Natural killer cell (primary cell): ENCODE data around the gene OR2B2. TPM values are rescaled to one million over a fixed set of nuclear protein-coding genes. Genes with fewer than 3 reads are reported as not detected.

Source experiments
- ATAC-seq, 3 donors: fragments of 150-1000 bp in 2 of 3; fragments of 200-7000 bp in 1 of 3; cut with Tn5 transposase; 1 replicate in 1 of 3; 2 replicates in 2 of 3; pipeline ENCODE4 v1.10.0; 2021; ENCODE audit warnings: mild to moderate bottlenecking in 2 of 3, moderate library complexity in 2 of 3
- DNase-seq, 2 donors: peaks; one replicate each; pipeline versions ENCODE4 v3.0.0 to v3.0.0-alpha.2; 2013 to 2021; ENCODE audit warnings: mixed read lengths in 1 of 2
- H3K27ac ChIP-seq: one replicate; pipeline ENCODE4 v1.5.1; 2013; ENCODE audit warnings: mild to moderate bottlenecking, low read length
- H3K27me3 ChIP-seq: one replicate; pipeline ENCODE4 v1.6.1; 2013; ENCODE audit warnings: low read length; ENCODE audit not compliant: control insufficient read depth, insufficient read depth
- H3K36me3 ChIP-seq: one replicate; pipeline ENCODE4 v1.6.1; 2013; ENCODE audit warnings: low read length; ENCODE audit not compliant: control insufficient read depth, insufficient read depth
- H3K4me1 ChIP-seq: one replicate; pipeline ENCODE4 v1.6.1; 2013; ENCODE audit warnings: low read length; ENCODE audit not compliant: control insufficient read depth, insufficient read depth
- H3K4me3 ChIP-seq: one replicate; pipeline ENCODE4 v1.5.1; 2013; ENCODE audit warnings: low read length
- H3K9me3 ChIP-seq: one replicate; pipeline ENCODE4 v1.6.1; 2013; ENCODE audit warnings: low read length; ENCODE audit not compliant: control insufficient read depth, insufficient read depth
- H3K27ac Mint-ChIP-seq, 2 donors: one replicate each; pipeline ENCODE4 v1.8.0; 2022; ENCODE audit warnings: mild to moderate bottlenecking in 2 of 2, mixed read lengths in 2 of 2, moderate library complexity in 1 of 2
- H3K27me3 Mint-ChIP-seq, 2 donors: one replicate each; pipeline ENCODE4 v1.8.0; 2022; ENCODE audit warnings: low read depth in 2 of 2, mixed read lengths in 2 of 2
- H3K36me3 Mint-ChIP-seq: one replicate; pipeline ENCODE4 v1.8.0; 2022; ENCODE audit warnings: mixed read lengths
- H3K4me1 Mint-ChIP-seq, 2 donors: one replicate each; pipeline ENCODE4 v1.8.0; 2022; ENCODE audit warnings: mixed read lengths in 2 of 2
- H3K4me3 Mint-ChIP-seq: one replicate; pipeline ENCODE4 v1.8.0; 2022; ENCODE audit warnings: mild to moderate bottlenecking, moderate library complexity, mixed read lengths
- H3K9me3 Mint-ChIP-seq, 2 donors: one replicate each; pipeline ENCODE4 v1.8.0; 2022; ENCODE audit warnings: mixed read lengths in 2 of 2
- WGBS: methylation state at CpG from one replicate; pipeline ENCODE4 v1.1.7; 2013; ENCODE audit warnings: missing lambda C conversion rate; ENCODE audit not compliant: insufficient coverage; 5-methylcytosine and 5-hydroxymethylcytosine counted together
- intact Hi-C: fragments of 100-400 bp; cut with micrococcal nuclease; formaldehyde crosslinking; loops from one replicate; pipeline ENCODE4 v1.14.2; 2022
- total RNA-seq, 4 donors: library from RNA; stranded (reverse); fragments of 120-200 nt in 1 of 4; gene quantifications; one replicate each; pipeline versions ENCODE4 v1.2.3 to v1.2.4, GENCODE V29; 2013 to 2022
- TF ChIP-seq, protein P1 (sequence below): fragments of 200-600 bp; IDR thresholded peaks from one replicate; pipeline ENCODE4 v1.8.0; 2022; ENCODE audit warnings: antibody characterized with exemption

Gene OR2B2
- total RNA-seq, 3 donors from 2014 or later (not counting 1 experiment from before 2014, with no cell fraction given): not detected

DNA sequence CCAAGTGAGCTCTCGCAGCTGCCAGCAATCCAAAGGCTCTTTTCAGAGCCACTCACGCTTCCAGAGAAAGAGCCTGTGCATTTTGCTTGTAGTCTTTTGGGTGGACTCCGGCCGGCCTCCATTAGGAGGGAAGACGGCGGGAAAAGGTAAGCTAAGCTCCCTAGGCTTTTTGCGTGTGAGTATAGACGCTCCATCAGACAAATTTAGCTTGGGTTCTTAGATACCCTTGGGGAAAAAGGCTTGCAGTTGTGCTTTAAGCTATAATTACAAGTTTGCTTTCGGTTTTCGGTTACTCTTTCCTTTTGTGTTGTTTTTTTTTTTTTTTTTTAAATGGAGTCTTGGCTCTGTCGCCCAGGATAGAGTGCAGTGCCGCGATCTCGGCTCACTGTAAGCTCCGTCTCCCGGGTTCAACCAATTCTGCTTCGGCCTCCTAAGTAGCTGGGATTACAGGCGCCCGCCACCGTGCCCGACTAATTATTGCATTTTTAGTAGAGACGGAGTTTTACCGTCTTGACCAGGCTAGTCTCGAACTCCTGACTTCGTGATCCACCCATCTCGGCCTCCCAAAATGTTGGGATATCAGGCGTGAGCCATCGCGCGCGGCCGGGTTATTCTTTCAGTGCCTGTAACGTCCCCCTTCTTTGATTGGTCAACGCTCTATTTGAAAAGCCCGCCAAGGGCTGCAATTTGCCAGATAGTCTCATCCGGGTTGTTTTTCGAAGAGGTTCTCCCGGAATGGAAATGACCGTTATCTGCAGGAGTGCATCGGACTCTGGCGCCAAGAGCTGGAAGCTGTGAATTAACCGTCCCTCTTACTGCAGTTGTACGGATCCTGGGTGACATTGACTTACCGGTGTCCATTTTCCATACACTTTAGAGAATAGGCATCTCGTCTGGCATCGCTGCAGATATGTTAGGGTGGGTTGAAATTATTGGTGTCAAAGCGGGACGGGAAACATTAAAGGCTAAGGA is 18.1 kb downstream of the OR2B2 start:
- H3K4me3 ChIP-seq: peak overlapping the region; percentile 58
- peak; percentile 73 to 86 for DNase-seq
- H3K36me3 ChIP-seq: no peaks in the 10 kb centered on the region
- peaks cover 48% of the 10 kb centered on the region for H3K4me1 ChIP-seq
- Mint-ChIP-seq H3K27ac (no peak overlapping the region), H3K9me3 (no peaks in the 10 kb centered on the region), H3K4me3 (no peak overlapping the region), H3K36me3 (no peaks in the 10 kb centered on the region), H3K4me1 (peaks cover 34 to 36% of the 10 kb centered on the region in 2 donors), H3K27me3 (no peaks in the 10 kb centered on the region)
- TF ChIP-seq, protein P1, sequence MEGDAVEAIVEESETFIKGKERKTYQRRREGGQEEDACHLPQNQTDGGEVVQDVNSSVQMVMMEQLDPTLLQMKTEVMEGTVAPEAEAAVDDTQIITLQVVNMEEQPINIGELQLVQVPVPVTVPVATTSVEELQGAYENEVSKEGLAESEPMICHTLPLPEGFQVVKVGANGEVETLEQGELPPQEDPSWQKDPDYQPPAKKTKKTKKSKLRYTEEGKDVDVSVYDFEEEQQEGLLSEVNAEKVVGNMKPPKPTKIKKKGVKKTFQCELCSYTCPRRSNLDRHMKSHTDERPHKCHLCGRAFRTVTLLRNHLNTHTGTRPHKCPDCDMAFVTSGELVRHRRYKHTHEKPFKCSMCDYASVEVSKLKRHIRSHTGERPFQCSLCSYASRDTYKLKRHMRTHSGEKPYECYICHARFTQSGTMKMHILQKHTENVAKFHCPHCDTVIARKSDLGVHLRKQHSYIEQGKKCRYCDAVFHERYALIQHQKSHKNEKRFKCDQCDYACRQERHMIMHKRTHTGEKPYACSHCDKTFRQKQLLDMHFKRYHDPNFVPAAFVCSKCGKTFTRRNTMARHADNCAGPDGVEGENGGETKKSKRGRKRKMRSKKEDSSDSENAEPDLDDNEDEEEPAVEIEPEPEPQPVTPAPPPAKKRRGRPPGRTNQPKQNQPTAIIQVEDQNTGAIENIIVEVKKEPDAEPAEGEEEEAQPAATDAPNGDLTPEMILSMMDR: no peak
- intact Hi-C loops: loop anchor here (1.0 to 10.0 kb wide), 18 partner anchors 22 to 1869 kb away; a partner anchor contains a TSS
- H3K9me3 ChIP-seq: no peaks in the 10 kb centered on the region
- no peaks in the 10 kb centered on the region for H3K27me3 ChIP-seq
- WGBS: under 1% methylated on average over 46 of the region's 48 CpGs
- peak overlapping the region; percentile 76 for H3K27ac ChIP-seq
- ATAC-seq: peak in 2 of 3 donors; percentile 14 to 15

DNA sequence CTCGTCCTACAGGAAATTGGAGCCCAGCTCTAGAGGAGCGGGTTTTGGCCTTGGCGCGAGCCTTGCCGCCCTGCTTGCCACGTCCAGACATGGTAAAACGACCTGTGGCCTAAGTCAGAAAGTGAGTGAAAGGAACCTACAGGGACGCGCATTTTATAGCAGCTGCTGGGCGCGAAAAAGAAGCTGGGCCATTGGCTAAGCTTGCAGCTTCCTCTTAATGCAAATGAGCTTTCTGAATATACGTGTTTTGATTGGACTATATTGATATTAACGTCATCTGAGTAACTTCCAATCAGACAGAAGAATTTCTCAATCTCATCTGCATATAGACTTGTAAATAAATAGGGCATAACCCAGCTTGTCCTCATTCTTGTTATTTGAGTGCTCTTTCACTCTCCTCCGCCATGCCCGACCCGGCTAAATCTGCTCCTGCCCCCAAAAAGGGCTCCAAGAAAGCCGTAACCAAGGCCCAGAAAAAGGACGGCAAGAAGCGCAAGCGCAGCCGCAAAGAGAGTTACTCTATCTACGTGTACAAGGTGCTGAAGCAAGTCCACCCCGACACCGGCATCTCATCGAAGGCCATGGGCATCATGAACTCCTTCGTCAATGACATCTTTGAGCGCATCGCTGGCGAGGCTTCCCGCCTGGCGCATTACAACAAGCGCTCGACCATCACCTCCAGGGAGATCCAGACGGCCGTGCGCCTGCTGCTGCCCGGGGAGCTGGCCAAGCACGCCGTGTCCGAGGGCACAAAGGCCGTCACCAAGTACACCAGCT is 18.9 kb downstream of the OR2B2 start:
- ATAC-seq (peak; percentile 70 to 85 (median 72)), DNase-seq (peak; percentile 86 to 95)
- no peak overlapping the region for H3K4me3 Mint-ChIP-seq
- Histone ChIP-seq H3K27ac (peak overlapping the region; percentile 76), H3K36me3 (no peaks in the 10 kb centered on the region), H3K9me3 (no peaks in the 10 kb centered on the region), H3K4me1 (peaks cover 48% of the 10 kb centered on the region), H3K4me3 (peak overlapping the region; percentile 58), H3K27me3 (no peaks in the 10 kb centered on the region)
- no peaks in the 10 kb centered on the region for H3K36me3 Mint-ChIP-seq
- H3K27ac Mint-ChIP-seq: no peak overlapping the region
- intact Hi-C loops: loop anchor here (1.0 to 10.0 kb wide), 15 partner anchors 21 to 1868 kb away; a partner anchor contains a TSS
- H3K4me1 Mint-ChIP-seq: peaks cover 34 to 36% of the 10 kb centered on the region in 2 donors
- H3K27me3 Mint-ChIP-seq: no peaks in the 10 kb centered on the region
- under 1% methylated on average over 39 of the region's 41 CpGs for WGBS
- TF ChIP-seq, protein P1: no peak
- H3K9me3 Mint-ChIP-seq: no peaks in the 10 kb centered on the region

DNA sequence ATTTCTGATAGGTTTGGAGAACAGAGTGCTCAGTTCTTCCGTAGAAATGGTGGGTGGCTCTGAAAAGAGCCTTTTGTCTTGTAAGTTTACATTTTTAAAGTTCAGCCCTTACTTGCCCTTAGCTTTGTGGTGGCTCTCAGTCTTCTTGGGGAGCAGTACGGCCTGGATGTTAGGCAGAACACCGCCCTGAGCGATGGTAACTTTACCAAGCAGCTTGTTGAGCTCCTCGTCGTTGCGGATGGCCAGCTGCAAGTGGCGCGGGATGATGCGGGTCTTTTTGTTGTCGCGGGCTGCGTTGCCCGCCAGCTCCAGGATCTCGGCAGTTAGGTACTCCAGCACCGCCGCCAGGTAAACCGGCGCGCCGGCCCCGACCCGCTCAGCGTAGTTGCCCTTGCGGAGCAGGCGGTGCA is 19.5 kb downstream of the OR2B2 start:
- ATAC-seq: no peak
- Mint-ChIP-seq H3K27me3 (no peaks in the 10 kb centered on the region), H3K9me3 (no peaks in the 10 kb centered on the region), H3K36me3 (no peaks in the 10 kb centered on the region), H3K4me3 (no peak overlapping the region), H3K4me1 (peaks cover 34 to 36% of the 10 kb centered on the region in 2 donors), H3K27ac (no peak overlapping the region)
- TF ChIP-seq, protein P1: no peak
- Histone ChIP-seq H3K36me3 (no peaks in the 10 kb centered on the region), H3K27me3 (no peaks in the 10 kb centered on the region), H3K9me3 (no peaks in the 10 kb centered on the region), H3K27ac (peak overlapping the region; percentile 76), H3K4me3 (peak overlapping the region; percentile 58), H3K4me1 (peaks cover 48% of the 10 kb centered on the region)
- intact Hi-C loops: loop anchor here (1.0 to 10.0 kb wide), 15 partner anchors 20 to 1868 kb away; a partner anchor contains a TSS
- WGBS: under 1% methylated on average over 26 of the region's 26 CpGs
- DNase-seq: no peak
